Liver (tissue), 9 donors: ENCODE measurements around the gene STAT5A. TPM values are rescaled to one million over a fixed set of nuclear protein-coding genes. Genes with fewer than 3 reads are reported as not detected.
"Not testable (repeated sequence)": the region's sequence is repeated elsewhere in the genome, so short reads cannot be mapped to it uniquely, and the experiment has no call there.

Experiments
- DNase-seq: peaks from one replicate; pipeline ENCODE4 v3.0.0-alpha.2; 2017; ENCODE audit warnings: low spot score
- H3K27ac ChIP-seq, 2 donors: one replicate each; pipeline ENCODE4 v1.7.0; 2013; ENCODE audit warnings: inconsistent platforms in 2 of 2, low read length in 2 of 2, control low read depth in 1 of 2, low read depth in 1 of 2, mild to moderate bottlenecking in 1 of 2
- H3K27me3 ChIP-seq, 4 donors: one replicate each; pipeline versions ENCODE4 v1.6.1 to v1.7.0; 2013; ENCODE audit warnings: low read length in 3 of 4, inconsistent platforms in 1 of 4, mild to moderate bottlenecking in 1 of 4, moderate library complexity in 1 of 4; ENCODE audit not compliant: control insufficient read depth in 4 of 4, insufficient read depth in 4 of 4
- H3K36me3 ChIP-seq, 4 donors: one replicate each; pipeline versions ENCODE4 v1.6.1 to v1.7.0; 2013; ENCODE audit warnings: low read length in 3 of 4, mild to moderate bottlenecking in 3 of 4, low read depth in 1 of 4, moderate library complexity in 1 of 4; ENCODE audit not compliant: control insufficient read depth in 4 of 4, insufficient read depth in 3 of 4
- H3K4me1 ChIP-seq, 4 donors: one replicate each; pipeline versions ENCODE4 v1.6.1 to v1.7.0; 2013; ENCODE audit warnings: low read length in 3 of 4, mild to moderate bottlenecking in 3 of 4, moderate library complexity in 1 of 4; ENCODE audit not compliant: control insufficient read depth in 4 of 4, insufficient read depth in 4 of 4
- H3K4me3 ChIP-seq, 3 donors: one replicate each; pipeline versions ENCODE4 v1.6.1 to v1.7.0; 2013; ENCODE audit warnings: low read length in 3 of 3, control low read depth in 1 of 3, low read depth in 1 of 3, mild to moderate bottlenecking in 1 of 3
- H3K9ac ChIP-seq, 2 donors: one replicate each; pipeline ENCODE4 v1.7.0; 2013; ENCODE audit warnings: low read length in 2 of 2, mild to moderate bottlenecking in 2 of 2, moderate library complexity in 2 of 2, control low read depth in 1 of 2, low read depth in 1 of 2
- H3K9me3 ChIP-seq, 4 donors: one replicate each; pipeline versions ENCODE4 v1.6.1 to v1.7.0; 2013; ENCODE audit warnings: low read length in 3 of 4; ENCODE audit not compliant: control insufficient read depth in 4 of 4
- ATF3 ChIP-seq: IDR thresholded peaks from 2 replicates; pipeline ENCODE4 v1.6.1; 2016; ENCODE audit warnings: antibody characterized with exemption
- FOXA1 ChIP-seq: IDR thresholded peaks from 2 replicates; pipeline ENCODE4 v1.6.1; 2016; ENCODE audit warnings: antibody characterized with exemption
- FOXA2 ChIP-seq: IDR thresholded peaks from 2 replicates; pipeline ENCODE4 v1.6.1; 2016; ENCODE audit warnings: antibody characterized with exemption
- GABPA ChIP-seq, 2 donors: IDR thresholded peaks in 1 of 2; conservative IDR thresholded peaks in 1 of 2; 2 replicates each; pipeline ENCODE4 v1.6.1; 2016; ENCODE audit warnings: antibody characterized with exemption in 2 of 2, mild to moderate bottlenecking in 1 of 2, moderate library complexity in 1 of 2
- HNF4A ChIP-seq, 2 donors: conservative IDR thresholded peaks; 2 replicates each; pipeline ENCODE4 v1.6.1; 2016; ENCODE audit warnings: antibody characterized with exemption in 2 of 2, mild to moderate bottlenecking in 2 of 2
- HNF4G ChIP-seq: IDR thresholded peaks from 2 replicates; pipeline ENCODE4 v1.6.1; 2016; ENCODE audit warnings: antibody characterized with exemption
- JUND ChIP-seq, 2 donors: IDR thresholded peaks; 2 replicates each; pipeline ENCODE4 v1.6.1; 2016; ENCODE audit warnings: antibody characterized with exemption in 2 of 2
- MAX ChIP-seq: IDR thresholded peaks from 2 replicates; pipeline ENCODE4 v1.6.1; 2016; ENCODE audit warnings: antibody characterized with exemption
- NR2F2 ChIP-seq: IDR thresholded peaks from 2 replicates; pipeline ENCODE4 v1.6.1; 2016; ENCODE audit warnings: antibody characterized with exemption
- RAD21 ChIP-seq, 2 donors: IDR thresholded peaks; 2 replicates each; pipeline ENCODE4 v1.6.1; 2016; ENCODE audit warnings: antibody characterized with exemption in 2 of 2, mild to moderate bottlenecking in 2 of 2
- TAF1 ChIP-seq: conservative IDR thresholded peaks from 2 replicates; pipeline ENCODE4 v1.6.1; 2016; ENCODE audit warnings: antibody characterized with exemption, mild to moderate bottlenecking
- YY1 ChIP-seq: IDR thresholded peaks from 2 replicates; pipeline ENCODE4 v1.6.1; 2016; ENCODE audit warnings: antibody characterized with exemption, mild to moderate bottlenecking
- WGBS: extraction: QIAGEN DNeasy Blood & Tissue Kit; methylation state at CpG from one replicate; pipeline ENCODE4 v1.1.7; 2013; 5-methylcytosine and 5-hydroxymethylcytosine counted together
- polyA plus RNA-seq, 2 donors: library from polyadenylated mRNA; stranded (reverse) in 1 of 2; unstranded in 1 of 2; fragments of 200-250 nt in 1 of 2; fragments of >200 nt in 1 of 2; fragmentation: Nextera tagmentation in 1 of 2; extraction: Ambion mirVana in 1 of 2; gene quantifications; one replicate each; pipeline versions ENCODE4 v1.2.1 to v1.2.3, GENCODE V29; 2013 to 2015
- total RNA-seq, 2 donors: library from RNA; depleted of rRNA; stranded (reverse); fragments of >200 nt; gene quantifications; one replicate each; pipeline ENCODE4 v1.2.3, GENCODE V29; 2014
- TF ChIP-seq, protein P1 (sequence below): IDR thresholded peaks from 2 replicates; pipeline ENCODE4 v1.6.1; 2016; ENCODE audit warnings: antibody characterized with exemption
- TF ChIP-seq, protein P2 (sequence below): fragments of 150-350 bp; IDR thresholded peaks from 2 replicates; pipeline ENCODE4 v1.5.1; 2017; ENCODE audit warnings: improper control_type of control experiment, low read depth, low read length; ENCODE audit not compliant: missing input control
- TF ChIP-seq, protein P3 (sequence below): IDR thresholded peaks from 2 replicates; pipeline ENCODE4 v1.6.1; 2016; ENCODE audit warnings: antibody characterized with exemption, mild to moderate bottlenecking
- donor health status: healthy.
- donor health status: healthy.
- donor health status: healthy.
- donor health status: healthy.
- donor health status: healthy.

The STAT5A gene
- total and polyA plus RNA-seq, 4 donors: 1.7 to 37.7 (median 8.9) TPM

DNA sequence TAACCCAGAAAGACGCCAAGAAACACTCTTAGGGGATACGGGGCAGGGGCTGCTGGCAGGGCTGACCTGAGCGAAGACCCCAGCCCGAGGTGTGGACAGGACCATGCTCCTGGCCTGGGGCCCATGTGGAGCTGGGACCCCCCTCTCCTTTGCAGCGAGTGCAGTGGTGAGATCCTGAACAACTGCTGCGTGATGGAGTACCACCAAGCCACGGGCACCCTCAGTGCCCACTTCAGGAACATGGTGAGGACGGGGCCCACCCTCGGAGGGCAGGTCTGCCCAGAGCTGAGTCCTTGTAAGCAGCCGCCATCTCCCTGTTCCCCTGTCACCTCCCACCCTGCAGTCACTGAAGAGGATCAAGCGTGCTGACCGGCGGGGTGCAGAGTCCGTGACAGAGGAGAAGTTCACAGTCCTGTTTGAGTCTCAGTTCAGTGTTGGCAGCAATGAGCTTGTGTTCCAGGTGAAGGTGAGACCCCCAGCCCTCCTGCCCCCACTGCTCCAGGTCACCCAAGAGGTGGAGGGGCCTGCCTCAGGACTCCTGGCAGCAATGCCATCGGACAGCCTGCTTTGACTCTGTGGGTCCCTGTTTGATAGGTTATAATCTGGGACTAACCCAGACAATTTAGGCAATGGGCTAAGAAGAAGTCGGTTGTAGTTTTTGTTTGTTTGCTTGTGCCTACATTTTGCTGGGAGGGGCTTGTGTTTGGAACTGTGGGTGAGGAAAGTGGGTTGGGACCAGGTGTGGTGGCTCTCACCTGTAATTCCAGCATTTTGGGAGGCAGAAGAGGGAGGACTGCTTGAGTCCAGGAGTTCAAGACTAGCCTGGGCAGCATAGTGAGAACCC, 16.1 kb downstream of the STAT5A start:
- Histone ChIP-seq H3K9me3 (no peaks in the 10 kb centered on the region), H3K4me3 (no peak overlapping the region), H3K27me3 (no peaks in the 10 kb centered on the region), H3K27ac (no peak overlapping the region), H3K36me3 (peaks cover 4 to 25% (median 7%) of the 10 kb centered on the region in 4 donors), H3K9ac (no peak overlapping the region), H3K4me1 (no peaks in the 10 kb centered on the region)
- 95% methylated on average over 16 of the region's 16 CpGs for WGBS
- DNase-seq: no peak
- TF ChIP-seq NR2F2: no peak
- no peak for TF ChIP-seq HNF4G
- TF ChIP-seq, protein P1, sequence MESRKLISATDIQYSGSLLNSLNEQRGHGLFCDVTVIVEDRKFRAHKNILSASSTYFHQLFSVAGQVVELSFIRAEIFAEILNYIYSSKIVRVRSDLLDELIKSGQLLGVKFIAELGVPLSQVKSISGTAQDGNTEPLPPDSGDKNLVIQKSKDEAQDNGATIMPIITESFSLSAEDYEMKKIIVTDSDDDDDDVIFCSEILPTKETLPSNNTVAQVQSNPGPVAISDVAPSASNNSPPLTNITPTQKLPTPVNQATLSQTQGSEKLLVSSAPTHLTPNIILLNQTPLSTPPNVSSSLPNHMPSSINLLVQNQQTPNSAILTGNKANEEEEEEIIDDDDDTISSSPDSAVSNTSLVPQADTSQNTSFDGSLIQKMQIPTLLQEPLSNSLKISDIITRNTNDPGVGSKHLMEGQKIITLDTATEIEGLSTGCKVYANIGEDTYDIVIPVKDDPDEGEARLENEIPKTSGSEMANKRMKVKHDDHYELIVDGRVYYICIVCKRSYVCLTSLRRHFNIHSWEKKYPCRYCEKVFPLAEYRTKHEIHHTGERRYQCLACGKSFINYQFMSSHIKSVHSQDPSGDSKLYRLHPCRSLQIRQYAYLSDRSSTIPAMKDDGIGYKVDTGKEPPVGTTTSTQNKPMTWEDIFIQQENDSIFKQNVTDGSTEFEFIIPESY: no peak
- TF ChIP-seq GABPA (IDR thresholded peaks at IDR 0.05 in 1 of 2, conservative IDR thresholded peaks at IDR 0.05 in 1 of 2): no peak
- TF ChIP-seq, protein P2, sequence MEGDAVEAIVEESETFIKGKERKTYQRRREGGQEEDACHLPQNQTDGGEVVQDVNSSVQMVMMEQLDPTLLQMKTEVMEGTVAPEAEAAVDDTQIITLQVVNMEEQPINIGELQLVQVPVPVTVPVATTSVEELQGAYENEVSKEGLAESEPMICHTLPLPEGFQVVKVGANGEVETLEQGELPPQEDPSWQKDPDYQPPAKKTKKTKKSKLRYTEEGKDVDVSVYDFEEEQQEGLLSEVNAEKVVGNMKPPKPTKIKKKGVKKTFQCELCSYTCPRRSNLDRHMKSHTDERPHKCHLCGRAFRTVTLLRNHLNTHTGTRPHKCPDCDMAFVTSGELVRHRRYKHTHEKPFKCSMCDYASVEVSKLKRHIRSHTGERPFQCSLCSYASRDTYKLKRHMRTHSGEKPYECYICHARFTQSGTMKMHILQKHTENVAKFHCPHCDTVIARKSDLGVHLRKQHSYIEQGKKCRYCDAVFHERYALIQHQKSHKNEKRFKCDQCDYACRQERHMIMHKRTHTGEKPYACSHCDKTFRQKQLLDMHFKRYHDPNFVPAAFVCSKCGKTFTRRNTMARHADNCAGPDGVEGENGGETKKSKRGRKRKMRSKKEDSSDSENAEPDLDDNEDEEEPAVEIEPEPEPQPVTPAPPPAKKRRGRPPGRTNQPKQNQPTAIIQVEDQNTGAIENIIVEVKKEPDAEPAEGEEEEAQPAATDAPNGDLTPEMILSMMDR: no peak
- no peak for TF ChIP-seq JUND (IDR thresholded peaks at IDR 0.05)
- TF ChIP-seq ATF3: no peak
- TF ChIP-seq, protein P3, sequence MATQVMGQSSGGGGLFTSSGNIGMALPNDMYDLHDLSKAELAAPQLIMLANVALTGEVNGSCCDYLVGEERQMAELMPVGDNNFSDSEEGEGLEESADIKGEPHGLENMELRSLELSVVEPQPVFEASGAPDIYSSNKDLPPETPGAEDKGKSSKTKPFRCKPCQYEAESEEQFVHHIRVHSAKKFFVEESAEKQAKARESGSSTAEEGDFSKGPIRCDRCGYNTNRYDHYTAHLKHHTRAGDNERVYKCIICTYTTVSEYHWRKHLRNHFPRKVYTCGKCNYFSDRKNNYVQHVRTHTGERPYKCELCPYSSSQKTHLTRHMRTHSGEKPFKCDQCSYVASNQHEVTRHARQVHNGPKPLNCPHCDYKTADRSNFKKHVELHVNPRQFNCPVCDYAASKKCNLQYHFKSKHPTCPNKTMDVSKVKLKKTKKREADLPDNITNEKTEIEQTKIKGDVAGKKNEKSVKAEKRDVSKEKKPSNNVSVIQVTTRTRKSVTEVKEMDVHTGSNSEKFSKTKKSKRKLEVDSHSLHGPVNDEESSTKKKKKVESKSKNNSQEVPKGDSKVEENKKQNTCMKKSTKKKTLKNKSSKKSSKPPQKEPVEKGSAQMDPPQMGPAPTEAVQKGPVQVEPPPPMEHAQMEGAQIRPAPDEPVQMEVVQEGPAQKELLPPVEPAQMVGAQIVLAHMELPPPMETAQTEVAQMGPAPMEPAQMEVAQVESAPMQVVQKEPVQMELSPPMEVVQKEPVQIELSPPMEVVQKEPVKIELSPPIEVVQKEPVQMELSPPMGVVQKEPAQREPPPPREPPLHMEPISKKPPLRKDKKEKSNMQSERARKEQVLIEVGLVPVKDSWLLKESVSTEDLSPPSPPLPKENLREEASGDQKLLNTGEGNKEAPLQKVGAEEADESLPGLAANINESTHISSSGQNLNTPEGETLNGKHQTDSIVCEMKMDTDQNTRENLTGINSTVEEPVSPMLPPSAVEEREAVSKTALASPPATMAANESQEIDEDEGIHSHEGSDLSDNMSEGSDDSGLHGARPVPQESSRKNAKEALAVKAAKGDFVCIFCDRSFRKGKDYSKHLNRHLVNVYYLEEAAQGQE: no peak
- no peak for TF ChIP-seq TAF1
- no peak for TF ChIP-seq HNF4A (conservative IDR thresholded peaks at IDR 0.05)
- no peak for TF ChIP-seq MAX
- no peak for TF ChIP-seq FOXA2
- no peak for TF ChIP-seq RAD21 (IDR thresholded peaks at IDR 0.05)
- TF ChIP-seq FOXA1: no peak
- no peak for TF ChIP-seq YY1

- 98% methylated on average over 6 of the region's 6 CpGs for WGBS
- H3K36me3 ChIP-seq: peaks cover 4 to 25% (median 6%) of the 10 kb centered on the region in 4 donors
These were observed 16.7 kb downstream of the STAT5A start for GRCh38 chr17:42305031-42305330.

More at GRCh38 chr17:42305031-42305330, 16.7 kb downstream of the STAT5A start:
- not testable (repeated sequence) for H3K27me3 ChIP-seq, H3K4me3 ChIP-seq, H3K4me1 ChIP-seq, H3K9ac ChIP-seq, H3K9me3 ChIP-seq, DNase-seq, H3K27ac ChIP-seq
